Measurements from ENCODE around the gene PICALM. TPM values are rescaled to one million over a fixed set of nuclear protein-coding genes. Genes with fewer than 3 reads are reported as not detected.
"Not testable (repeated sequence)": the region's sequence is repeated elsewhere in the genome, so short reads cannot be mapped to it uniquely, and the experiment has no call there.

Gene PICALM
- total and polyA plus RNA-seq, 10 of the 15 experiments (the other 5 are each of a cell fraction or from before 2014, with no cell fraction given) = 4.3 to 150 (median 41.8) TPM

DNA sequence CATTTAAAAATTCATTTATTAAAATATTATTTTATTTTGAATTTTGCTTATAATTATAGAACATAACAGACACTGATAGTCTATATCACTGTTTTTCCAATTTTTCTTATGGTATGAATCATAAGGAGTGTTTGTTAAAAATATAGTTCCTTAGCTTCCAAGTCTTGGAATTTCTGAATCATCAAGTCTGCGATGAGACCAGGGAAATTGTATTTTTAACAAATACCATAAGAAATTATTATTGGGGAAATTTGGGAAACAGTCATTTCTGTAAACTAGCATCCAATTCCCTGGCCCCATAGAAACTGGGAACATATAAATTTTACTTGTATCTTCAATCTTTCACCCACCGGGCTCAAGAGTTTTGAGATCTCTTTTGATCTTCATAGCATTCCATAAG is 38.0 kb upstream of the PICALM start:
- FAIRE-seq (no peak), ATAC-seq (no peak), DNase-seq (ENCODE audit: low read depth, low spot score) (no peak)
- intact Hi-C loops (cut with micrococcal nuclease; ENCODE audit: unreplicated experiment) (no loop called here), in situ Hi-C loops (cut with MboI) (no loop called here)
- no peaks in the 10 kb centered on the region for H3K4me1 ChIP-seq (ENCODE audit: control insufficient read depth, insufficient read depth, low read length)
- ChIA-PET SMC1A (ENCODE audit: uncharacterized antibody, unreplicated experiment) (interaction anchor here (1.0 kb wide), 2 partner anchors 10 to 16 kb away, joined by 3 read pairs; no protein-coding TSS in a partner anchor), POLR2A (no interaction called here), RAD21 (ENCODE audit: unreplicated experiment) (no interaction called here), CTCF (interaction anchor here (0.8 to 1.4 kb wide), 3 partner anchors 11 to 59 kb away, joined by 3 read pairs; no protein-coding TSS in a partner anchor)
- H3K4me3 ChIP-seq = no peak overlapping the region
- H3K36me3 ChIP-seq (ENCODE audit: control insufficient read depth in 2 of 2, insufficient read depth in 2 of 2, low read length in 1 of 2) = no peaks in the 10 kb centered on the region
- no peak for TF ChIP-seq TARDBP (IDR thresholded peaks at IDR 0.05; ENCODE audit: borderline replicate concordance)
- no peak for TF ChIP-seq RCOR1 (conservative IDR thresholded peaks at IDR 0.05; ENCODE audit: low read depth, low read length)
- no peak for TF ChIP-seq PAX8 (IDR thresholded peaks at IDR 0.05)
- no peak for TF ChIP-seq NFYB (IDR thresholded peaks at IDR 0.05; ENCODE audit: insufficient read depth, low read depth, low read length)
- TF ChIP-seq ZNF274 (IDR thresholded peaks at IDR 0.05; ENCODE audit: insufficient read depth, insufficient read length) = no peak
- TF ChIP-seq ZSCAN29 (IDR thresholded peaks at IDR 0.05) = no peak
- TF ChIP-seq GATAD2B (conservative IDR thresholded peaks at IDR 0.05; ENCODE audit: low read depth) = no peak
- no peak for TF ChIP-seq RUNX3 (IDR thresholded peaks at IDR 0.05; ENCODE audit: low read length)
- TF ChIP-seq RBBP5 (conservative IDR thresholded peaks at IDR 0.05) = no peak
- no peak for TF ChIP-seq NR2F1 (conservative IDR thresholded peaks at IDR 0.05)
- no peak overlapping the region for H3K4me2 ChIP-seq (ENCODE audit: control insufficient read depth, insufficient read depth)
- H3K9me3 ChIP-seq (replicated peaks; ENCODE audit: control insufficient read depth, insufficient read depth, low read length) = no peaks in the 10 kb centered on the region
- no peak overlapping the region for H3K27ac ChIP-seq (ENCODE audit: control insufficient read depth, insufficient read depth)
- H3K9ac ChIP-seq (ENCODE audit: control insufficient read depth, insufficient read depth, low read length) = no peak overlapping the region
- H2AFZ ChIP-seq (ENCODE audit: control insufficient read depth, low read depth, low read length) = no peak overlapping the region
- no peaks in the 10 kb centered on the region for H3K79me2 ChIP-seq (ENCODE audit: control insufficient read depth, insufficient read depth, low read length)
- no peaks in the 10 kb centered on the region for H3K27me3 ChIP-seq (replicated peaks in 1 of 2; ENCODE audit: control insufficient read depth in 2 of 2, insufficient read depth in 2 of 2, low read length in 1 of 2)
- WGBS (ENCODE audit: insufficient coverage, insufficient replicate concordance, low lambda C conversion rate, missing lambda C conversion rate) = 92% methylated on average over 2 of the region's 2 CpGs
- no peaks in the 10 kb centered on the region for H4K20me1 ChIP-seq (ENCODE audit: control insufficient read depth, insufficient read depth)
- no TSS peak for BruUV-seq (replicated peaks)

DNA sequence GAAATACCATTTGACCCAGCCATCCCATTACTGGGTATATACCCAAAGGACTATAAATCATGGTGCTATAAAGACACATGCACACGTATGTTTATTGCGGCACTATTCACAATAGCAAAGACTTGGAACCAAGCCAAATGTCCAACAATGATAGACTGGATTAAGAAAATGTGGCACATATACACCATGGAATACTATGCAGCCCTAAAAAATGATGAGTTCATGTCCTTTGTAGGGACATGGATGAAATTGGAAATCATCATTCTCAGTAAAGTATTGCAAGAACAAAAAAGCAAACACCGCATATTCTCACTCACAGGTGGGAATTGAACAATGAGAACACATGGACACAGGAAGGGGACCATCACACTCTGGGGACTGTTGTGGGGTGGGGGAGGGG is 37.1 kb upstream of the PICALM start:
- H2AFZ ChIP-seq (ENCODE audit: control insufficient read depth, low read depth, low read length); H3K4me1 ChIP-seq (ENCODE audit: control insufficient read depth, insufficient read depth, low read length); H3K79me2 ChIP-seq (ENCODE audit: control insufficient read depth, insufficient read depth, low read length); BruUV-seq (replicated peaks); H3K27me3 ChIP-seq (replicated peaks in 1 of 2; ENCODE audit: control insufficient read depth in 2 of 2, insufficient read depth in 2 of 2, low read length in 1 of 2); ATAC-seq; POLR2A ChIA-PET; H3K36me3 ChIP-seq (ENCODE audit: control insufficient read depth in 2 of 2, insufficient read depth in 2 of 2, low read length in 1 of 2); H3K9ac ChIP-seq (ENCODE audit: control insufficient read depth, insufficient read depth, low read length); H3K4me2 ChIP-seq (ENCODE audit: control insufficient read depth, insufficient read depth); RAD21 ChIA-PET (ENCODE audit: unreplicated experiment); intact Hi-C loops (cut with micrococcal nuclease; ENCODE audit: unreplicated experiment); H3K27ac ChIP-seq (ENCODE audit: control insufficient read depth, insufficient read depth); H4K20me1 ChIP-seq (ENCODE audit: control insufficient read depth, insufficient read depth); FAIRE-seq; in situ Hi-C loops (cut with MboI); DNase-seq (ENCODE audit: low read depth, low spot score); H3K9me3 ChIP-seq (replicated peaks; ENCODE audit: control insufficient read depth, insufficient read depth, low read length); H3K4me3 ChIP-seq: not testable (repeated sequence)
- ChIA-PET CTCF (interaction anchor here (0.8 kb wide), 1 partner anchor 58 kb away, joined by 3 read pairs; no protein-coding TSS in a partner anchor), SMC1A (ENCODE audit: uncharacterized antibody, unreplicated experiment) (interaction anchor here (1.0 kb wide), 2 partner anchors 11 to 17 kb away, joined by 3 read pairs; no protein-coding TSS in a partner anchor)
- 80% methylated on average over 2 of the region's 3 CpGs for WGBS (ENCODE audit: insufficient coverage, insufficient replicate concordance, low lambda C conversion rate, missing lambda C conversion rate)

DNA sequence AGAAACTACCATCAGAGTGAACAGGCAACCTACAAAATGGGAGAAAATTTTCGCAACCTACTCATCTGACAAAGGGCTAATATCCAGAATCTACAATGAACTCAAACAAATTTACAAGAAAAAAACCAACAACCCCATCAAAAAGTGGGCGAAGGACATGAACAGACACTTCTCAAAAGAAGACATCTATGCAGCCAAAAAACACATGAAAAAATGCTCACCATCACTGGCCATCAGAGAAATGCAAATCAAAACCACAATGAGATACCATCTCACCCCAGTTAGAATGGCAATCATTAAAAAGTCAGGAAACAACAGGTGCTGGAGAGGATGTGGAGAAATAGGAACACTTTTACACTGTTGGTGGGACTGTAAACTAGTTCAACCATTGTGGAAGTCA is 36.7 kb upstream of the PICALM start:
- CTCF ChIA-PET; ATAC-seq; H4K20me1 ChIP-seq (ENCODE audit: control insufficient read depth, insufficient read depth); H3K36me3 ChIP-seq (ENCODE audit: control insufficient read depth in 2 of 2, insufficient read depth in 2 of 2, low read length in 1 of 2); H3K4me2 ChIP-seq (ENCODE audit: control insufficient read depth, insufficient read depth); RAD21 ChIA-PET (ENCODE audit: unreplicated experiment); H3K4me1 ChIP-seq (ENCODE audit: control insufficient read depth, insufficient read depth, low read length); POLR2A ChIA-PET; DNase-seq (ENCODE audit: low read depth, low spot score); H3K9me3 ChIP-seq (replicated peaks; ENCODE audit: control insufficient read depth, insufficient read depth, low read length); H3K4me3 ChIP-seq; H3K9ac ChIP-seq (ENCODE audit: control insufficient read depth, insufficient read depth, low read length); H3K27ac ChIP-seq (ENCODE audit: control insufficient read depth, insufficient read depth); intact Hi-C loops (cut with micrococcal nuclease; ENCODE audit: unreplicated experiment); FAIRE-seq; H3K79me2 ChIP-seq (ENCODE audit: control insufficient read depth, insufficient read depth, low read length); H3K27me3 ChIP-seq (replicated peaks in 1 of 2; ENCODE audit: control insufficient read depth in 2 of 2, insufficient read depth in 2 of 2, low read length in 1 of 2); SMC1A ChIA-PET (ENCODE audit: uncharacterized antibody, unreplicated experiment); H2AFZ ChIP-seq (ENCODE audit: control insufficient read depth, low read depth, low read length); BruUV-seq (replicated peaks); in situ Hi-C loops (cut with MboI): not testable (repeated sequence)
- WGBS (ENCODE audit: insufficient coverage, insufficient replicate concordance, low lambda C conversion rate, missing lambda C conversion rate) = no CpG with 5 or more reads among the region's 2 CpGs

Measured in GM12878 (cell line).